SK-N-SH treated with all-trans-retinoic acid at 6 μM for 48 hours (cell line): ENCODE data around the gene PRKAB1.
A peak's percentile ranks its signal among the peaks of the same experiment; 100 is the strongest.

Experiments
- ATAC-seq: fragments of 200-7000 bp; cut with Tn5 transposase; 3 replicates; pipeline ENCODE4 v1.9.1; 2020; ENCODE audit warnings: mild to moderate bottlenecking, moderate library complexity
- ARNTL ChIP-seq: fragments of 450-650 bp; formaldehyde crosslinking; IDR thresholded peaks from 2 replicates; pipeline ENCODE4 v1.5.0; 2020; ENCODE audit warnings: low read depth, mild to moderate bottlenecking, moderate library complexity, borderline replicate concordance
- BACH2 ChIP-seq: fragments of 250-450 bp; sonication (Bioruptor Pico); IDR thresholded peaks from 2 replicates; pipeline ENCODE4 v1.9.0; 2021; ENCODE audit warnings: mild to moderate bottlenecking, borderline replicate concordance
- ESRRG ChIP-seq: fragments of 250-450 bp; sonication (Bioruptor Pico); IDR thresholded peaks from 2 replicates; pipeline ENCODE4 v1.6.1; 2021; ENCODE audit warnings: mild to moderate bottlenecking
- GLIS3 ChIP-seq: fragments of 250-450 bp; sonication (Bioruptor Pico); IDR thresholded peaks from 2 replicates; pipeline ENCODE4 v1.5.0; 2020; ENCODE audit warnings: mild to moderate bottlenecking, moderate library complexity
- ISL1 ChIP-seq: fragments of 250-450 bp; sonication (Bioruptor Pico); IDR thresholded peaks from 2 replicates; pipeline ENCODE4 v2.1.2; 2022; ENCODE audit warnings: mild to moderate bottlenecking, moderate library complexity
- PPARA ChIP-seq: fragments of 250-450 bp; sonication (Bioruptor Pico); IDR thresholded peaks from 2 replicates; pipeline ENCODE4 v1.5.0; 2020; ENCODE audit warnings: mild to moderate bottlenecking, borderline replicate concordance
- RARB ChIP-seq: fragments of 250-450 bp; sonication (Bioruptor Pico); IDR thresholded peaks from 2 replicates; pipeline ENCODE4 v1.8.0; 2021; ENCODE audit warnings: mild to moderate bottlenecking, moderate library complexity
- SNAI2 ChIP-seq: fragments of 250-450 bp; sonication (Bioruptor Pico); IDR thresholded peaks from 2 replicates; pipeline ENCODE4 v1.5.0; 2020; ENCODE audit warnings: mild to moderate bottlenecking, moderate library complexity
- TCF4 ChIP-seq: fragments of 250-450 bp; sonication (Bioruptor Pico); IDR thresholded peaks from 2 replicates; pipeline ENCODE4 v1.8.0; 2021; ENCODE audit warnings: mild to moderate bottlenecking, moderate library complexity, borderline replicate concordance
- TOX ChIP-seq: fragments of 250-450 bp; sonication (Bioruptor Pico); IDR thresholded peaks from 2 replicates; pipeline ENCODE4 v1.8.0; 2021; ENCODE audit warnings: mild to moderate bottlenecking, moderate library complexity, borderline replicate concordance
- ZFP3 ChIP-seq: fragments of 250-450 bp; sonication (Bioruptor Pico); IDR thresholded peaks from 2 replicates; pipeline ENCODE4 v1.5.0; 2020; ENCODE audit warnings: mild to moderate bottlenecking, moderate library complexity
- ZFP30 ChIP-seq: fragments of 450-650 bp; formaldehyde crosslinking; IDR thresholded peaks from 2 replicates; pipeline ENCODE4 v1.5.0; 2022; ENCODE audit warnings: mild to moderate bottlenecking, moderate library complexity
- ZNF565 ChIP-seq: fragments of 450-650 bp; formaldehyde crosslinking; conservative IDR thresholded peaks from 2 replicates; pipeline ENCODE4 v1.5.0; 2020; ENCODE audit warnings: low read depth, mild to moderate bottlenecking, moderate library complexity
- ZNF70 ChIP-seq: fragments of 450-650 bp; formaldehyde crosslinking; IDR thresholded peaks from 2 replicates; pipeline ENCODE4 v1.5.0; 2020; ENCODE audit warnings: mild to moderate bottlenecking, moderate library complexity
- ZNF8 ChIP-seq: fragments of 450-650 bp; formaldehyde crosslinking; IDR thresholded peaks from 2 replicates; pipeline ENCODE4 v1.5.0; 2020; ENCODE audit warnings: mild to moderate bottlenecking, moderate library complexity
- TF ChIP-seq, protein P1 (sequence below): fragments of 250-450 bp; sonication (Bioruptor Pico); IDR thresholded peaks from 2 replicates; pipeline ENCODE4 v1.8.0; 2020; ENCODE audit warnings: mild to moderate bottlenecking, moderate library complexity, borderline replicate concordance
- TF ChIP-seq, protein P2 (sequence below): fragments of 250-450 bp; sonication (Bioruptor Pico); IDR thresholded peaks from 2 replicates; pipeline ENCODE4 v1.5.1; 2021; ENCODE audit warnings: mild to moderate bottlenecking, moderate library complexity
- TF ChIP-seq, protein P3 (sequence below): fragments of 250-450 bp; sonication (Bioruptor Pico); IDR thresholded peaks from 2 replicates; pipeline ENCODE4 v1.5.1; 2020; ENCODE audit warnings: low read depth, mild to moderate bottlenecking, moderate library complexity
- TF ChIP-seq, protein P4 (sequence below): fragments of 250-450 bp; sonication (Bioruptor Pico); IDR thresholded peaks from 2 replicates; pipeline ENCODE4 v1.8.0; 2021; ENCODE audit warnings: low read depth, mild to moderate bottlenecking, moderate library complexity, borderline replicate concordance
- TF ChIP-seq, protein P5 (sequence below): fragments of 250-450 bp; sonication (Bioruptor Pico); IDR thresholded peaks from 2 replicates; pipeline ENCODE4 v1.5.0; 2020; ENCODE audit warnings: mild to moderate bottlenecking, moderate library complexity

PRKAB1 gene

DNA sequence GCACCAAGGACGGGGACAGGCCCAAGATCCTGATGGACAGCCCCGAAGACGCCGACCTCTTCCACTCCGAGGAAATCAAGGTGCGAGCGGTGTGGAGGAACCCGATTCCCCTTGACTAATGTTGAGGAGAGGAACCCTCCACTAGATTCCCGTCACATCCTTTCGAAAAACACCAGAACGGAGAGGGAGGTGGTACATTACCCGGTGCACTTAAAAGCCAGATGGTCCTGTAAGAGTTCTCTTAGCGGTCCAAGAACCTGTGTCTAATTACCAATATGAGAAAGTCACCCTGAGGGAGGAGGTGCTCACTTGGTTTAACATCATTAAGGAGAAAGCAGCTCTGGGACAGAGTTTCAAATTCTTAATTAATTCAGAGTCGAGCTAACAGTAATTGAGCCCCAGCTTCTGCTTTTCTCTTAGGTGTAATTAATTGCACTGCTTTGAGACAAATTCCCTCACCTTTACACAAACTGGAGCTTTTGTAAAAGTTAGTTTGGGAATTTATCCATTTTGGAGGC is 450 bp downstream of the PRKAB1 start:
- no peak for TF ChIP-seq ESRRG (CRISPR knock-in tag)
- TF ChIP-seq, all 23 proteins: peak for 0
- ATAC-seq = peak; percentile 34

DNA sequence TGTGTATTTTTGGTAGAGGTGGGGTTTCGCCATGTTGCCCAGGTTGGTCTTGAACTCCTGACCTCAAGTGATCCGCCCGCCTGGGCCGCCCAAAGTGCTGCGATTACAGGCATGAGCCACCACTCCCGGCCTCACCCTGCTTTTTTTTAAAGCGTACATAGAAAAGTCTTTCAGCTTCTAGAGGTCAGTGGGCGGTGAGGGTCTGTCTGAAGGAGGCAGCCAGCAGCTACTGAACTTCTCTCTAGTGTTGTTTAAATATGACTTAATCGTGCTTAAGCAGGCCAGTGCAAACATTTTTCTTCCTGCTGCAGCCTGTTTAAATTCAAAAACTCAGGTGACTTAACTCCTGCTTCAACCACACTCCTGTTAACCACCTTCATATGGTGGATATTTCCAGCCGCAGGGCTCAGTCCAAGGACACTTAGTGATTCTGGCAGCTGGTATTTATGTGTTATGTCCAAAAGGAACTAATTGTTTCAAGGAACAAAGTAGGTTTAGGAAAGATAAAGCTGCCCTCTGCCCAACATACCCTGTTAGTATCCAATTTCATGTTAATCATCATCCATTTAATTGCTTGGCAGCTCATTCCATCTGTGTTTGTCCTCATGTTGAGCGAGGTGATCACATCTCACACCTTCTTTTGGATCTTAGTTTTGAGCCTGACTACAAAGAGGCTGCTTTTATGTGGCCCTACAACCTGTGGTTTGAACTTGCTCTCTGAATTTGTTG is 2.0 kb downstream of the PRKAB1 start:
- no peak for ATAC-seq
- TF ChIP-seq ZNF8 (CRISPR knock-in tag) (no peak), ZNF565 (no peak), ISL1 (CRISPR knock-in tag) (no peak), GLIS3 (CRISPR knock-in tag) (no peak), ZFP30 (CRISPR knock-in tag) (no peak), TOX (CRISPR knock-in tag) (no peak), ZNF70 (CRISPR knock-in tag) (no peak), BACH2 (CRISPR knock-in tag) (no peak), ZFP3 (no peak)
- TF ChIP-seq, protein P1, sequence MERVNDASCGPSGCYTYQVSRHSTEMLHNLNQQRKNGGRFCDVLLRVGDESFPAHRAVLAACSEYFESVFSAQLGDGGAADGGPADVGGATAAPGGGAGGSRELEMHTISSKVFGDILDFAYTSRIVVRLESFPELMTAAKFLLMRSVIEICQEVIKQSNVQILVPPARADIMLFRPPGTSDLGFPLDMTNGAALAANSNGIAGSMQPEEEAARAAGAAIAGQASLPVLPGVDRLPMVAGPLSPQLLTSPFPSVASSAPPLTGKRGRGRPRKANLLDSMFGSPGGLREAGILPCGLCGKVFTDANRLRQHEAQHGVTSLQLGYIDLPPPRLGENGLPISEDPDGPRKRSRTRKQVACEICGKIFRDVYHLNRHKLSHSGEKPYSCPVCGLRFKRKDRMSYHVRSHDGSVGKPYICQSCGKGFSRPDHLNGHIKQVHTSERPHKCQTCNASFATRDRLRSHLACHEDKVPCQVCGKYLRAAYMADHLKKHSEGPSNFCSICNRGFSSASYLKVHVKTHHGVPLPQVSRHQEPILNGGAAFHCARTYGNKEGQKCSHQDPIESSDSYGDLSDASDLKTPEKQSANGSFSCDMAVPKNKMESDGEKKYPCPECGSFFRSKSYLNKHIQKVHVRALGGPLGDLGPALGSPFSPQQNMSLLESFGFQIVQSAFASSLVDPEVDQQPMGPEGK (CRISPR knock-in tag) = no peak
- TF ChIP-seq, protein P2, sequence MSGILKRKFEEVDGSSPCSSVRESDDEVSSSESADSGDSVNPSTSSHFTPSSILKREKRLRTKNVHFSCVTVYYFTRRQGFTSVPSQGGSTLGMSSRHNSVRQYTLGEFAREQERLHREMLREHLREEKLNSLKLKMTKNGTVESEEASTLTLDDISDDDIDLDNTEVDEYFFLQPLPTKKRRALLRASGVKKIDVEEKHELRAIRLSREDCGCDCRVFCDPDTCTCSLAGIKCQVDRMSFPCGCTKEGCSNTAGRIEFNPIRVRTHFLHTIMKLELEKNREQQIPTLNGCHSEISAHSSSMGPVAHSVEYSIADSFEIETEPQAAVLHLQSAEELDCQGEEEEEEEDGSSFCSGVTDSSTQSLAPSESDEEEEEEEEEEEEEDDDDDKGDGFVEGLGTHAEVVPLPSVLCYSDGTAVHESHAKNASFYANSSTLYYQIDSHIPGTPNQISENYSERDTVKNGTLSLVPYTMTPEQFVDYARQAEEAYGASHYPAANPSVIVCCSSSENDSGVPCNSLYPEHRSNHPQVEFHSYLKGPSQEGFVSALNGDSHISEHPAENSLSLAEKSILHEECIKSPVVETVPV (CRISPR knock-in tag) = no peak

DNA sequence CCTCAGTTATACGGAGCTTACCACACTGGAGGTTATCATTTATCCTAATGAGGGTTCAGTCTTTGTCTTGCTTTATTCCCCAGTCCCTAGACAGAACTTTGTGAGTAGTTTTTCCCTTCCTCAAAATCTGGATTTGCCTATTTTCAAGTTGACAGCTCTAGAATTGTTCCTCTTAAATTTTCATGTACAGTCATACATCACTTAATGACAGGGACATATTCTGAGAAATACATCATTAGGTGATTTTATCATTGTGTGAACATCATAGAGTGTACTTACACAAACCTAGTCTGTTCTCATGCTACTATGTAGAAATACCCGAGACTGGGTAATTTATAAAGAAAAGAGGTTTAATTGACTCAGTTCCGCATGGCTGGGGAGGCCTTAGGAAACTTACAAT is 3.1 kb downstream of the PRKAB1 start:
- no peak for ATAC-seq
- no peak for TF ChIP-seq SNAI2 (CRISPR knock-in tag)
- TF ChIP-seq, protein P2 (CRISPR knock-in tag) = no peak
- TF ChIP-seq ARNTL (CRISPR knock-in tag) = no peak
- TF ChIP-seq ZNF70 (CRISPR knock-in tag) = no peak
- TF ChIP-seq, protein P1 (CRISPR knock-in tag) = no peak
- no peak for TF ChIP-seq ISL1 (CRISPR knock-in tag)
- TF ChIP-seq TOX (CRISPR knock-in tag) = no peak
- TF ChIP-seq ESRRG (CRISPR knock-in tag) = no peak

DNA sequence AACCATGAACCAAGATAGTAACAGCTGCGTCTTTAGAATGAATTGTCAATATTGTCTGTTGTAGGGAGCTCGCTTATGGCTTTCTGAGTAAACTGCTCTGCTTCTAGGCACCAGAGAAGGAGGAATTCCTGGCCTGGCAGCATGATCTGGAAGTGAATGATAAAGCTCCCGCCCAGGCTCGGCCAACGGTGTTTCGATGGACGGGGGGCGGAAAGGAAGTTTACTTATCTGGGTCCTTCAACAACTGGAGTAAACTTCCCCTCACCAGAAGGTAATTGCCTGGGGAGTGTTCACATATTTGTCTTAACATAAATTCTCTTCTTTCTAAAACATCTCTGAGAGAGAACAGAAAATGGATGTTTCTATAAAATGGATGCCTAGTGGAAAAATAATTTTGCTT is 4.3 kb downstream of the PRKAB1 start:
- ATAC-seq = no peak

DNA sequence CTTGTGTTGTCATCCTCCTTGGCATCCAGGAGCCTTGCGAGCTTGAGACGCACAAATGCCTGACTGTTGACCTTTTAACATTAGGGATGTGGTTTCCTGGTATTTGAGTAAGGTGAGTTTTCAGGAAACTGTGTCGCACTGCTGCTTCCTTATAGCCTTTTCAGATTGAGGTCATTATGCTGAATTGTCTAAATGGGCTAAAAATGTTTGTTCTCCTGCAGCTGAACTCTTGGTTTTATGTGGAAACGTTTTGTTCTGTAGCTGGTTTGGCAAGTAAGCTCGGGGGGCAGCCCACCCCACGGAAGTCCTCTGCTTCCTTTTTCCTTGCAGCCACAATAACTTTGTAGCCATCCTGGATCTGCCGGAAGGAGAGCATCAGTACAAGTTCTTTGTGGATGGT is 5.7 kb downstream of the PRKAB1 start:
- ATAC-seq = no peak
- TF ChIP-seq ESRRG (CRISPR knock-in tag) = no peak
- TF ChIP-seq, protein P3, sequence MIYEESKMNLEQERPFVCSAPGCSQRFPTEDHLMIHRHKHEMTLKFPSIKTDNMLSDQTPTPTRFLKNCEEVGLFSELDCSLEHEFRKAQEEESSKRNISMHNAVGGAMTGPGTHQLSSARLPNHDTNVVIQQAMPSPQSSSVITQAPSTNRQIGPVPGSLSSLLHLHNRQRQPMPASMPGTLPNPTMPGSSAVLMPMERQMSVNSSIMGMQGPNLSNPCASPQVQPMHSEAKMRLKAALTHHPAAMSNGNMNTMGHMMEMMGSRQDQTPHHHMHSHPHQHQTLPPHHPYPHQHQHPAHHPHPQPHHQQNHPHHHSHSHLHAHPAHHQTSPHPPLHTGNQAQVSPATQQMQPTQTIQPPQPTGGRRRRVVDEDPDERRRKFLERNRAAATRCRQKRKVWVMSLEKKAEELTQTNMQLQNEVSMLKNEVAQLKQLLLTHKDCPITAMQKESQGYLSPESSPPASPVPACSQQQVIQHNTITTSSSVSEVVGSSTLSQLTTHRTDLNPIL (CRISPR knock-in tag) = no peak
- TF ChIP-seq ZNF70 (CRISPR knock-in tag) = no peak
- no peak for TF ChIP-seq ZNF8 (CRISPR knock-in tag)
- TF ChIP-seq ISL1 (CRISPR knock-in tag) = no peak
- no peak for TF ChIP-seq TOX (CRISPR knock-in tag)
- TF ChIP-seq ZNF565 = no peak
- TF ChIP-seq SNAI2 (CRISPR knock-in tag) = no peak
- TF ChIP-seq, protein P4, sequence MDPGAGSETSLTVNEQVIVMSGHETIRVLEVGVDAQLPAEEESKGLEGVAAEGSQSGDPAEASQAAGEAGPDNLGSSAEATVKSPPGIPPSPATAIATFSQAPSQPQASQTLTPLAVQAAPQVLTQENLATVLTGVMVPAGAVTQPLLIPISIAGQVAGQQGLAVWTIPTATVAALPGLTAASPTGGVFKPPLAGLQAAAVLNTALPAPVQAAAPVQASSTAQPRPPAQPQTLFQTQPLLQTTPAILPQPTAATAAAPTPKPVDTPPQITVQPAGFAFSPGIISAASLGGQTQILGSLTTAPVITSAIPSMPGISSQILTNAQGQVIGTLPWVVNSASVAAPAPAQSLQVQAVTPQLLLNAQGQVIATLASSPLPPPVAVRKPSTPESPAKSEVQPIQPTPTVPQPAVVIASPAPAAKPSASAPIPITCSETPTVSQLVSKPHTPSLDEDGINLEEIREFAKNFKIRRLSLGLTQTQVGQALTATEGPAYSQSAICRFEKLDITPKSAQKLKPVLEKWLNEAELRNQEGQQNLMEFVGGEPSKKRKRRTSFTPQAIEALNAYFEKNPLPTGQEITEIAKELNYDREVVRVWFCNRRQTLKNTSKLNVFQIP (CRISPR knock-in tag) = no peak
- no peak for TF ChIP-seq ARNTL (CRISPR knock-in tag)
- TF ChIP-seq PPARA (CRISPR knock-in tag) = no peak
- TF ChIP-seq, protein P5, sequence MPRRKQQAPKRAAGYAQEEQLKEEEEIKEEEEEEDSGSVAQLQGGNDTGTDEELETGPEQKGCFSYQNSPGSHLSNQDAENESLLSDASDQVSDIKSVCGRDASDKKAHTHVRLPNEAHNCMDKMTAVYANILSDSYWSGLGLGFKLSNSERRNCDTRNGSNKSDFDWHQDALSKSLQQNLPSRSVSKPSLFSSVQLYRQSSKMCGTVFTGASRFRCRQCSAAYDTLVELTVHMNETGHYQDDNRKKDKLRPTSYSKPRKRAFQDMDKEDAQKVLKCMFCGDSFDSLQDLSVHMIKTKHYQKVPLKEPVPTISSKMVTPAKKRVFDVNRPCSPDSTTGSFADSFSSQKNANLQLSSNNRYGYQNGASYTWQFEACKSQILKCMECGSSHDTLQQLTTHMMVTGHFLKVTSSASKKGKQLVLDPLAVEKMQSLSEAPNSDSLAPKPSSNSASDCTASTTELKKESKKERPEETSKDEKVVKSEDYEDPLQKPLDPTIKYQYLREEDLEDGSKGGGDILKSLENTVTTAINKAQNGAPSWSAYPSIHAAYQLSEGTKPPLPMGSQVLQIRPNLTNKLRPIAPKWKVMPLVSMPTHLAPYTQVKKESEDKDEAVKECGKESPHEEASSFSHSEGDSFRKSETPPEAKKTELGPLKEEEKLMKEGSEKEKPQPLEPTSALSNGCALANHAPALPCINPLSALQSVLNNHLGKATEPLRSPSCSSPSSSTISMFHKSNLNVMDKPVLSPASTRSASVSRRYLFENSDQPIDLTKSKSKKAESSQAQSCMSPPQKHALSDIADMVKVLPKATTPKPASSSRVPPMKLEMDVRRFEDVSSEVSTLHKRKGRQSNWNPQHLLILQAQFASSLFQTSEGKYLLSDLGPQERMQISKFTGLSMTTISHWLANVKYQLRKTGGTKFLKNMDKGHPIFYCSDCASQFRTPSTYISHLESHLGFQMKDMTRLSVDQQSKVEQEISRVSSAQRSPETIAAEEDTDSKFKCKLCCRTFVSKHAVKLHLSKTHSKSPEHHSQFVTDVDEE (CRISPR knock-in tag) = no peak
- no peak for TF ChIP-seq RARB

More for the DNA sequence above, 4.3 kb downstream of the PRKAB1 start:
- no peak for TF ChIP-seq ZNF70 (CRISPR knock-in tag)
- no peak for TF ChIP-seq ESRRG (CRISPR knock-in tag)
- no peak for TF ChIP-seq TCF4 (CRISPR knock-in tag)
